Measurements from ENCODE around the gene CFAP57.

The CFAP57 gene

DNA sequence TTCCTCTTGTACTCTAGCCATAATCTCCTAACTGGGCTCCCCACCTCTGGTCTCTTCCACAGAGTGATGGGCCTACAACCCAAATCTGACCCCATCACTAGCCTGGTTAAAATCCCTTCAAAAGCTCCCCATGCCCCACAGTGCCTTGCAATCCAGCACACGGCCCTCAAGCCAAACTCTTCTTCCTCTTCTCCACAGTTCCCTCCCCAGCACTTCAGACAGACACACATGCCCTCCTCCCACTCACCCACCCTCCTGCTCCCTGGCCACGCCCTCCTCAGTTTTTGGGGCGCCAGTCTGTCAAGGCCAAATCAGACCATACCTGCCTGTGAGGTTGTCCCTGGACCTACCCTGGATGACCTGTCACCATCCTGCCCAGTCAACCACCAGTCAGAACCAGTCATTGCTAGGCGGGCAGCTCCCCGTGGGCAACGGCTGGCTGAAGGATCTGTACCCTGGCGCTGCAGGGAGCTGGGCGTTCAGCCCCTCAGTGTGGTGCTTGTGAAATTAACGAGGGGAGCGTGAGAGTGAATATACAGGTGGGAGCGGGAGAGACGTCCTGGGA is 112.5 kb downstream of the CFAP57 start:
- no peak overlapping the region for H3K4me3 ChIP-seq (ENCODE audit: insufficient read depth in 1 of 2, low read depth in 1 of 2, low read length in 2 of 2)
- no peak overlapping the region for H2BK12ac ChIP-seq (ENCODE audit: low read length in 2 of 2)
- WGBS: 90% methylated on average over 12 of the region's 12 CpGs
- no peak overlapping the region for H2BK120ac ChIP-seq (ENCODE audit: low read depth, low read length)
- no peak overlapping the region for H3K4me2 ChIP-seq (ENCODE audit: low read length, poor library complexity, severe bottlenecking)
- H2BK15ac ChIP-seq (ENCODE audit: low read depth, poor library complexity, severe bottlenecking): no peak overlapping the region
- H2BK5ac ChIP-seq (ENCODE audit: low read depth, low read length, poor library complexity, severe bottlenecking): no peak overlapping the region
- no peak overlapping the region for H4K8ac ChIP-seq (ENCODE audit: low read length)
- H4K91ac ChIP-seq (ENCODE audit: low read length): no peak overlapping the region
- H2AK5ac ChIP-seq (ENCODE audit: low read length, severe bottlenecking): no peak overlapping the region
- H3K14ac ChIP-seq (ENCODE audit: low read length in 2 of 2): no peak overlapping the region
- no peak overlapping the region for H3K23ac ChIP-seq (ENCODE audit: low read length in 2 of 2)
- H2AFZ ChIP-seq (ENCODE audit: low read depth, low read length): no peak overlapping the region
- no peaks in the 10 kb centered on the region for H3K79me1 ChIP-seq (replicated peaks; ENCODE audit: low read length, poor library complexity, severe bottlenecking)
- H3K9me3 ChIP-seq (ENCODE audit: control insufficient read depth, low read length): no peaks in the 10 kb centered on the region
- DNase-seq: no peak
- peaks cover 26 to 32% of the 10 kb centered on the region in 2 experiments for H3K27me3 ChIP-seq (ENCODE audit: control insufficient read depth in 1 of 2, insufficient read depth in 1 of 2, low read length in 2 of 2)
- no peak overlapping the region for H3K18ac ChIP-seq (ENCODE audit: low read depth in 1 of 2, low read length in 2 of 2)
- H3K4ac ChIP-seq (ENCODE audit: low read depth in 1 of 2, low read length in 2 of 2): no peak overlapping the region
- H3K36me3 ChIP-seq (ENCODE audit: control insufficient read depth in 1 of 2, insufficient read depth in 2 of 2, low read depth in 1 of 2, low read length in 2 of 2): no peaks in the 10 kb centered on the region
- no peak overlapping the region for H3K9ac ChIP-seq (ENCODE audit: low read length)
- H3K4me1 ChIP-seq (ENCODE audit: control insufficient read depth, insufficient read depth, low read depth, low read length): peaks cover 2% of the 10 kb centered on the region
- no peak overlapping the region for H3K27ac ChIP-seq (ENCODE audit: low read length, poor library complexity, severe bottlenecking)

DNA sequence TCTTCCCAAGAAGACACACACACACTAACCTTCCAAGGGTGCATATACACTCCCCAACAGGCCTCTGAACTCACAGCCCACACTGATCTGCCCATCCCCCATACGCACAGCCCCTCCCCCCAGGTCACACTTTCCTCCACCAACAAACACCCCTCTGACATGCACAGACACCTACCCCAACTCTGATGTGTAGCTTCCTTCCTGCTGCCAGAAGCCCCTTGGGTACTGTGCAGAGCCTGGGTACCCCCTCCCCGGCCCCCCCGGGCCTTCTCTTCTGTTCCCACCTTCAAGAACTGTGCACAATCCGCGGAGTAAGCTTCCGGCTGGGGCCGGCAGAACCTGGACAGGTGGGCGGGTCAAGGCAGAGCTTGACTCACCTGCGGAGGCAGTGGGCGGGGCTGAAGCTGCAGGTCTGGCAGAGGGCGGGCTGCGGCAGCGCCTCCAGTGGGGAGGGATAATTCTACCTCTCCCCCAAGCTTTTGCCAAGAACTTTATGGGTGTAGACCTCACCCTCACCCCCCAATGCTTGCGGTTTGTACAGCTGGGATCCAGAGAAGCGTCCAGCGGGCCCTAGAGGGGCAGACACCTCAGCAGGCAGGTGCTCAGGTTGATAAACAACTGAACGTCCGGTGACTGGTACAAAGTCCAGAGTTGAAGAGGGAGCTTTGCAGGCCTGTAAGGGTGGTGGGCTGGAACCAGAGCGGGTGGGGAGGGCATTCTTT is 113.3 kb downstream of the CFAP57 start, which contains the start of gene C1orf210:
C1orf210 (minus strand) TSS at position 313 of the 722 bp plus-strand sequence. CDS start 2,311 bp downstream, outside the sequence.
- Histone ChIP-seq H2BK120ac (ENCODE audit: low read depth, low read length) (no peak within 1 kb of the TSS), H3K23ac (ENCODE audit: low read length in 2 of 2) (no peak within 1 kb of the TSS)
- 39% methylated on average over 19 of the region's 19 CpGs for WGBS

DNA sequence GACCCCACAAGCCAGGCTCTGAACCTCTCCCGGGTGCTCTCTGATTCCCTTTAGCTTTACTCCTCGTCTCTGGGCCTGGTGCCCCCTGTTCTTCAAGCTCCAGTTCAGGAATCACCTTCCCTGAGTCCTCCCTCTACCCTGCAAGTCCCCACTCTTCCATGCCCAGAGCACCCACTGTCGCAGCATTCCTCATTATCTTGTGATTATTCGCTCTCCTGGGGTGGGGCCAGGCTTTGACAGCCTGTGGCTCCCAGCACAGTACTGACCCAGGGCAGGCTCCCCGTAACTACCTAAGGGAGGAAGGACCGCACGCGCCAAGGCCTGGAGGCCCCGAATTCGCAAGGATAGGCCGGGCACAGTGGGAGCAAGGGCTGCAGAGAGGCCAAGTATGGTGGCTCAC is 114.0 kb downstream of the CFAP57 start:
- Histone ChIP-seq H3K36me3 (ENCODE audit: control insufficient read depth in 1 of 2, insufficient read depth in 2 of 2, low read depth in 1 of 2, low read length in 2 of 2) (no peaks in the 10 kb centered on the region), H3K18ac (ENCODE audit: low read depth in 1 of 2, low read length in 2 of 2) (no peak overlapping the region), H2AFZ (ENCODE audit: low read depth, low read length) (no peak overlapping the region), H3K14ac (ENCODE audit: low read length in 2 of 2) (no peak overlapping the region), H3K79me1 (replicated peaks; ENCODE audit: low read length, poor library complexity, severe bottlenecking) (no peaks in the 10 kb centered on the region), H4K8ac (ENCODE audit: low read length) (no peak overlapping the region), H3K4me2 (ENCODE audit: low read length, poor library complexity, severe bottlenecking) (no peak overlapping the region), H3K23ac (ENCODE audit: low read length in 2 of 2) (no peak overlapping the region), H2BK5ac (ENCODE audit: low read depth, low read length, poor library complexity, severe bottlenecking) (no peak overlapping the region), H3K4ac (ENCODE audit: low read depth in 1 of 2, low read length in 2 of 2) (no peak overlapping the region), H4K91ac (ENCODE audit: low read length) (no peak overlapping the region), H2AK5ac (ENCODE audit: low read length, severe bottlenecking) (no peak overlapping the region), H2BK120ac (ENCODE audit: low read depth, low read length) (no peak overlapping the region), H3K27me3 (ENCODE audit: control insufficient read depth in 1 of 2, insufficient read depth in 1 of 2, low read length in 2 of 2) (peaks cover 21 to 26% of the 10 kb centered on the region in 2 experiments), H2BK15ac (ENCODE audit: low read depth, poor library complexity, severe bottlenecking) (no peak overlapping the region), H3K9ac (ENCODE audit: low read length) (no peak overlapping the region), H2BK12ac (ENCODE audit: low read length in 2 of 2) (no peak overlapping the region), H3K9me3 (ENCODE audit: control insufficient read depth, low read length) (no peaks in the 10 kb centered on the region), H3K4me1 (ENCODE audit: control insufficient read depth, insufficient read depth, low read depth, low read length) (peaks cover 2% of the 10 kb centered on the region), H3K4me3 (ENCODE audit: insufficient read depth in 1 of 2, low read depth in 1 of 2, low read length in 2 of 2) (no peak overlapping the region), H3K27ac (ENCODE audit: low read length, poor library complexity, severe bottlenecking) (no peak overlapping the region)
- 92% methylated on average over 11 of the region's 11 CpGs for WGBS
- no peak for DNase-seq

More for the DNA sequence above, 113.3 kb downstream of the CFAP57 start, which contains the start of gene C1orf210:
- Histone ChIP-seq H3K9ac (ENCODE audit: low read length) (no peak within 1 kb of the TSS), H4K91ac (ENCODE audit: low read length) (no peak within 1 kb of the TSS), H3K4me2 (ENCODE audit: low read length, poor library complexity, severe bottlenecking) (no peak within 1 kb of the TSS), H3K9me3 (ENCODE audit: control insufficient read depth, low read length) (no peaks in the 10 kb centered on the region), H2BK12ac (ENCODE audit: low read length in 2 of 2) (no peak within 1 kb of the TSS), H4K8ac (ENCODE audit: low read length) (no peak within 1 kb of the TSS), H2BK15ac (ENCODE audit: low read depth, poor library complexity, severe bottlenecking) (no peak within 1 kb of the TSS), H3K27ac (ENCODE audit: low read length, poor library complexity, severe bottlenecking) (no peak within 1 kb of the TSS), H3K36me3 (ENCODE audit: control insufficient read depth in 1 of 2, insufficient read depth in 2 of 2, low read depth in 1 of 2, low read length in 2 of 2) (no peaks in the 10 kb centered on the region), H3K79me1 (replicated peaks; ENCODE audit: low read length, poor library complexity, severe bottlenecking) (no peaks in the 10 kb centered on the region), H3K4me3 (ENCODE audit: insufficient read depth in 1 of 2, low read depth in 1 of 2, low read length in 2 of 2) (no peak within 1 kb of the TSS), H2AFZ (ENCODE audit: low read depth, low read length) (no peak within 1 kb of the TSS), H2AK5ac (ENCODE audit: low read length, severe bottlenecking) (no peak within 1 kb of the TSS), H3K27me3 (ENCODE audit: control insufficient read depth in 1 of 2, insufficient read depth in 1 of 2, low read length in 2 of 2) (peaks cover 25 to 26% of the 10 kb centered on the region in 2 experiments), H3K14ac (ENCODE audit: low read length in 2 of 2) (no peak within 1 kb of the TSS), H2BK5ac (ENCODE audit: low read depth, low read length, poor library complexity, severe bottlenecking) (no peak within 1 kb of the TSS), H3K18ac (ENCODE audit: low read depth in 1 of 2, low read length in 2 of 2) (no peak within 1 kb of the TSS), H3K4ac (ENCODE audit: low read depth in 1 of 2, low read length in 2 of 2) (no peak within 1 kb of the TSS), H3K4me1 (ENCODE audit: control insufficient read depth, insufficient read depth, low read depth, low read length) (peaks cover 2% of the 10 kb centered on the region)
- no peak for DNase-seq

DNA sequence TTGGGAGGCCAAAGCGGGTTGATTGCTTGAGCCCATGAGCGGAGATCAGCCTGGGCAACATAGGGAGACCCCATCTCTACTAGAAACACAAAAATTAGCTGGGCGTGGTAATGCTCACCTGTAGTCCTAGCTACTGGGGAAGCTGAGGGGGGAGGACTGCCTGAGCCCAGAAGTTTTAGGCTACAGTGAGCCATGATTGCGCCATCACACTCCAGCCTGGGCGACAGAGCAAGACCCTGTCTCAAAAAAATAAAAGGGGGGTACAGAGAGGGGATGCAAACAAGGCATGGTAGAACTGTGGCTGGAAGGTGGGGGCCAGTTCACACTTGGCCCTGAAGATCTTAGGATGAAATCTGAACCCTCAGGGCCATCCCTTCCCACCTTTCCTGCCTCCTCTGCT is 114.4 kb downstream of the CFAP57 start:
- H3K4me1 ChIP-seq (ENCODE audit: control insufficient read depth, insufficient read depth, low read depth, low read length): peaks cover 2% of the 10 kb centered on the region
- no peak overlapping the region for H4K8ac ChIP-seq (ENCODE audit: low read length)
- H3K79me1 ChIP-seq (replicated peaks; ENCODE audit: low read length, poor library complexity, severe bottlenecking): no peaks in the 10 kb centered on the region
- H2BK15ac ChIP-seq (ENCODE audit: low read depth, poor library complexity, severe bottlenecking): no peak overlapping the region
- no peak for DNase-seq
- H2BK12ac ChIP-seq (ENCODE audit: low read length in 2 of 2): no peak overlapping the region
- H3K23ac ChIP-seq (ENCODE audit: low read length in 2 of 2): no peak overlapping the region
- H4K91ac ChIP-seq (ENCODE audit: low read length): no peak overlapping the region
- no peak overlapping the region for H3K4ac ChIP-seq (ENCODE audit: low read depth in 1 of 2, low read length in 2 of 2)
- H2BK120ac ChIP-seq (ENCODE audit: low read depth, low read length): no peak overlapping the region
- H3K9ac ChIP-seq (ENCODE audit: low read length): no peak overlapping the region
- H3K27ac ChIP-seq (ENCODE audit: low read length, poor library complexity, severe bottlenecking): no peak overlapping the region
- H2BK5ac ChIP-seq (ENCODE audit: low read depth, low read length, poor library complexity, severe bottlenecking): no peak overlapping the region
- 93% methylated on average over 4 of the region's 5 CpGs for WGBS
- no peaks in the 10 kb centered on the region for H3K36me3 ChIP-seq (ENCODE audit: control insufficient read depth in 1 of 2, insufficient read depth in 2 of 2, low read depth in 1 of 2, low read length in 2 of 2)
- no peak overlapping the region for H3K4me2 ChIP-seq (ENCODE audit: low read length, poor library complexity, severe bottlenecking)
- H3K18ac ChIP-seq (ENCODE audit: low read depth in 1 of 2, low read length in 2 of 2): no peak overlapping the region
- H3K4me3 ChIP-seq (ENCODE audit: insufficient read depth in 1 of 2, low read depth in 1 of 2, low read length in 2 of 2): no peak overlapping the region
- H3K27me3 ChIP-seq (ENCODE audit: control insufficient read depth in 1 of 2, insufficient read depth in 1 of 2, low read length in 2 of 2): peaks cover 21 to 26% of the 10 kb centered on the region in 2 experiments
- no peaks in the 10 kb centered on the region for H3K9me3 ChIP-seq (ENCODE audit: control insufficient read depth, low read length)
- H2AFZ ChIP-seq (ENCODE audit: low read depth, low read length): no peak overlapping the region
- no peak overlapping the region for H2AK5ac ChIP-seq (ENCODE audit: low read length, severe bottlenecking)
- no peak overlapping the region for H3K14ac ChIP-seq (ENCODE audit: low read length in 2 of 2)
